HG02852 (cell line): ENCODE measurements around the gene GLA.
A peak's percentile ranks its signal among the peaks of the same experiment; 100 is the strongest.

Source experiments
- ATAC-seq: cut with Tn5 transposase; IDR thresholded peaks from one replicate; pipeline ENCODE4 v1.9.1; 2021; ENCODE audit warnings: mild to moderate bottlenecking, moderate library complexity; ENCODE audit not compliant: unreplicated experiment

The GLA gene

GRCh38 chrX:101407748-101408531 is at the start of gene GLA, which contains the start of gene HNRNPH2:
Gene GLA, minus strand, starts transcription at chrX:101407925. Its CDS starts 22 bp downstream, at chrX:101407903.
Gene HNRNPH2, plus strand, starts transcription at chrX:101408222. Its CDS starts 3,767 bp downstream, at chrX:101411989.
- peak; percentile 91 for ATAC-seq

- ATAC-seq, result no peak
These were observed 44.3 kb upstream of the GLA start for GRCh38 chrX:101452056-101452455.

GRCh38 chrX:101450961-101451360 is 43.2 kb upstream of the GLA start:
- ATAC-seq, result no peak

- ATAC-seq, result no peak
These were observed 42.4 kb upstream of the GLA start for GRCh38 chrX:101450085-101450484.

GRCh38 chrX:101449279-101449678 is 41.6 kb upstream of the GLA start:
- no peak for ATAC-seq

GRCh38 chrX:101442085-101442484 is 34.4 kb upstream of the GLA start:
- no peak for ATAC-seq

- ATAC-seq, result peak; percentile 98
These were observed 22.8 kb upstream of the GLA start for GRCh38 chrX:101430457-101431078.

- peak; percentile 47 for ATAC-seq
These were observed 22.2 kb upstream of the GLA start for GRCh38 chrX:101429934-101430333.

GRCh38 chrX:101427954-101428353 is 20.2 kb upstream of the GLA start:
- no peak for ATAC-seq

- ATAC-seq, result no peak
These were observed 11.8 kb upstream of the GLA start for GRCh38 chrX:101419489-101419888.

GRCh38 chrX:101417981-101418841 is 10.5 kb upstream of the GLA start:
- ATAC-seq, result peak; percentile 53

- no peak for ATAC-seq
These were observed 9.5 kb upstream of the GLA start for GRCh38 chrX:101417190-101417589.

GRCh38 chrX:101416691-101417090 is 9.0 kb upstream of the GLA start:
- no peak for ATAC-seq

- ATAC-seq, result peak; percentile 62
These were observed 7.7 kb upstream of the GLA start for GRCh38 chrX:101415180-101416145.

GRCh38 chrX:101411984-101412383 is 4.3 kb upstream of the GLA start:
- ATAC-seq, result no peak

- ATAC-seq, result no peak
These were observed 2.7 kb upstream of the GLA start for GRCh38 chrX:101410461-101410860.

- no peak for ATAC-seq
These were observed 1.3 kb upstream of the GLA start for GRCh38 chrX:101409043-101409442.

- no peak for ATAC-seq
These were observed 762 bp upstream of the GLA start for GRCh38 chrX:101408532-101408841.

GRCh38 chrX:101407167-101407747 is 468 bp downstream of the GLA start:
- no peak for ATAC-seq

GRCh38 chrX:101399825-101400224 is 7.9 kb downstream of the GLA start:
- no peak for ATAC-seq
